Mesothelial cell of epicardium (in vitro differentiated cells): Measurements from ENCODE around the gene EBF4. TPM values are rescaled to one million over a fixed set of nuclear protein-coding genes. Genes with fewer than 3 reads are reported as not detected.

Experiments
- DNase-seq, 2 experiments: peaks; one replicate each; pipeline ENCODE4 v3.0.0; 2021; ENCODE audit warnings: low spot score in 2 of 2; ENCODE audit not compliant: unreplicated experiment in 2 of 2
- H3K27ac Mint-ChIP-seq: 2 replicates; pipeline ENCODE4 v1.8.0; 2021; ENCODE audit warnings: mixed read lengths
- H3K27me3 Mint-ChIP-seq: 2 replicates; pipeline ENCODE4 v1.8.0; 2021; ENCODE audit warnings: low read depth, mixed read lengths
- H3K36me3 Mint-ChIP-seq: 2 replicates; pipeline ENCODE4 v1.8.0; 2021; ENCODE audit warnings: mixed read lengths
- H3K4me1 Mint-ChIP-seq: 2 replicates; pipeline ENCODE4 v1.8.0; 2021; ENCODE audit warnings: mixed read lengths
- H3K4me3 Mint-ChIP-seq: 2 replicates; pipeline ENCODE4 v1.8.0; 2021; ENCODE audit warnings: mild to moderate bottlenecking, moderate library complexity, mixed read lengths
- H3K9me3 Mint-ChIP-seq: 2 replicates; pipeline ENCODE4 v1.8.0; 2021; ENCODE audit warnings: mixed read lengths
- CTCF ChIP-seq: fragments of 200-600 bp; sonication (generic); IDR thresholded peaks from one replicate; pipeline ENCODE4 v1.5.0; 2021; ENCODE audit warnings: antibody characterized with exemption; ENCODE audit not compliant: unreplicated experiment
- total RNA-seq: library from RNA; stranded (reverse); gene quantifications from 3 replicates; pipeline ENCODE4 v1.2.1, GENCODE V29; 2021

EBF4 gene
- total RNA-seq, 1 donor from 2014 or later: 65.5 TPM

- Mint-ChIP-seq H3K4me1 (peaks cover 21% of the 10 kb centered on the region), H3K36me3 (peaks cover 50% of the 10 kb centered on the region), H3K9me3 (no peaks in the 10 kb centered on the region), H3K4me3 (no peak overlapping the region), H3K27ac (peak overlapping the region; percentile 34), H3K27me3 (no peaks in the 10 kb centered on the region)
- DNase-seq: no peak
- TF ChIP-seq CTCF: no peak
Observed at GRCh38 chr20:2657241-2657640, 35.3 kb upstream of the EBF4 start.

GRCh38 chr20:2657674-2658073 is 34.9 kb upstream of the EBF4 start:
- no peak overlapping the region for H3K27ac Mint-ChIP-seq
- no peaks in the 10 kb centered on the region for H3K9me3 Mint-ChIP-seq
- H3K27me3 Mint-ChIP-seq: no peaks in the 10 kb centered on the region

GRCh38 chr20:2658414-2659354 is 33.9 kb upstream of the EBF4 start:
- peaks cover 24% of the 10 kb centered on the region for H3K4me1 Mint-ChIP-seq
- no peaks in the 10 kb centered on the region for H3K27me3 Mint-ChIP-seq
- H3K4me3 Mint-ChIP-seq: no peak overlapping the region
- H3K36me3 Mint-ChIP-seq: peaks cover 52% of the 10 kb centered on the region
- peak overlapping the region; percentile 11 for H3K27ac Mint-ChIP-seq
- TF ChIP-seq CTCF: no peak
- H3K9me3 Mint-ChIP-seq: no peaks in the 10 kb centered on the region
- DNase-seq: no peak

More at GRCh38 chr20:2657674-2658073, 34.9 kb upstream of the EBF4 start:
- DNase-seq: no peak
- peaks cover 22% of the 10 kb centered on the region for H3K4me1 Mint-ChIP-seq
- no peak overlapping the region for H3K4me3 Mint-ChIP-seq
- no peak for TF ChIP-seq CTCF
- peaks cover 52% of the 10 kb centered on the region for H3K36me3 Mint-ChIP-seq

GRCh38 chr20:2659547-2659946 is 33.0 kb upstream of the EBF4 start:
- Mint-ChIP-seq H3K4me3 (no peak overlapping the region), H3K27ac (no peak overlapping the region)

GRCh38 chr20:2663364-2663886 is 29.2 kb upstream of the EBF4 start:
- TF ChIP-seq CTCF: no peak
- Mint-ChIP-seq H3K27me3 (peaks cover 15% of the 10 kb centered on the region), H3K9me3 (no peaks in the 10 kb centered on the region), H3K36me3 (peaks cover 22% of the 10 kb centered on the region), H3K27ac (peak overlapping the region; percentile 99), H3K4me3 (peak overlapping the region; percentile 85), H3K4me1 (peaks cover 20% of the 10 kb centered on the region)
- no peak for DNase-seq

More at GRCh38 chr20:2659547-2659946, 33.0 kb upstream of the EBF4 start:
- Mint-ChIP-seq H3K4me1 (peaks cover 22% of the 10 kb centered on the region), H3K27me3 (no peaks in the 10 kb centered on the region), H3K36me3 (peaks cover 51% of the 10 kb centered on the region), H3K9me3 (no peaks in the 10 kb centered on the region)
- DNase-seq: no peak
- no peak for TF ChIP-seq CTCF
